ENCODE measurements around the gene CAVIN4.

Gene CAVIN4

GRCh38 chr9:100557053-100557452, 20.8 kb upstream of the CAVIN4 start:
- Histone ChIP-seq H3K36me3 (ENCODE audit: control insufficient read depth in 2 of 2, insufficient read depth in 1 of 2, low read length in 2 of 2) (peaks cover 0 to 15% of the 10 kb centered on the region in 2 experiments; a peak in 1 of 3 replicates), H3K9me3 (ENCODE audit: control insufficient read depth, insufficient read depth, low read depth, low read length) (no peaks in the 10 kb centered on the region), H3K4me1 (ENCODE audit: control insufficient read depth, insufficient read depth, low read length) (peaks cover 2% of the 10 kb centered on the region; the same call in 1 of the 2 replicates), H3K4me3 (ENCODE audit: low read depth, low read length) (no peak overlapping the region), H3K27ac (ENCODE audit: extremely low read depth, low read depth, low read length) (no peak overlapping the region)
- ChIA-PET CTCF (interaction anchor here (0.6 to 1.4 kb wide), 3 partner anchors 14 to 1699 kb away, joined by 3 to 7 read pairs (median 3); no protein-coding TSS in a partner anchor), POLR2A (no interaction called here)
- TF ChIP-seq ZNF48 (tag by site-specific recombination; IDR thresholded peaks at IDR 0.05): no peak

DNA sequence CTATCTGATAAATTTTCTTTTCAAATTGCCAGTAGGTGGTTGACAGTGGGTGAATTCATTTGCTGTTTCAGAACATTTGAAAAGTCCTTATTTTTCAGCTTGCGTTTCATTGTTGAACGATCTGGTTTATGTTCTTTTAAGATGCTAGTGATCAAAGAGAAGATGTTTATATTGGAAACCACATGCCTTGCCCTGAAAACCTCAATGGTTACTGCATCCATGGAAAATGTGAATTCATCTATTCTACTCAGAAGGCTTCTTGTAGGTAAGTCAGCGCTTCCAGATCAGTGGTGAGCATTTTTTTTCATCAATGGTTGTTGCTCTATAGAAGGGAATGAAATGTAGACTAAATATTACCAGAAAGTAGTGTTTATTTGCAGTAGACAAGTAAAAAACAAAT, 16.6 kb upstream of the CAVIN4 start:
- CTCF ChIA-PET: interaction anchor here (1.2 kb wide), 1 partner anchor 12 kb away, joined by 3 read pairs; no protein-coding TSS in a partner anchor

DNA sequence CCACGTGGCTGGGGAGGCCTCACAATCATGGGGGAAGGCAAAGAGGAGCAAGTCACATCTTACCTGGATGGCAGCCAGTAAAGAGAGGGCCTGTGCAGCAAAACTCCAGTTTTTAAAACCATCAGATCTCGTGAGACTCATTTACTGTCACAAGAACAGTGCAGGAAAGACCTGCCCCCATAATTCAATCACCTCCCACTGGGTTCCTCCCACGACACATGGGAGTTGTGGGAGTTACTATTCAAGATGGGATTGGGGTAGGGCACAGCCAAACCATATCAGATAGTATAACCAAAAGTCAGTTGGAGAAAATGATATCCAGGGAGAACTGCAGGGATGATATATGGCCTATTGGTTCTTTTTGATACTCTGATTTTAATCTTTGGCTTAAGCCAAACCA, 10.0 kb upstream of the CAVIN4 start:
- TF ChIP-seq EGR2 (tag by site-specific recombination; IDR thresholded peaks at IDR 0.05; ENCODE audit: low read depth) (peak; percentile 46; the same call in 1 of the 2 replicates), ZFHX2 (tag by site-specific recombination; conservative IDR thresholded peaks at IDR 0.05) (peak; percentile 44), ZNF324 (tag by site-specific recombination; IDR thresholded peaks at IDR 0.05) (no peak)
- CTCF ChIA-PET: no interaction called here
- H3K36me3 ChIP-seq (ENCODE audit: control insufficient read depth in 2 of 2, insufficient read depth in 1 of 2, low read length in 2 of 2): peaks cover 0 to 19% of the 10 kb centered on the region in 2 experiments; a peak in 1 of 3 replicates

More for the DNA sequence above, 16.6 kb upstream of the CAVIN4 start:
- H3K4me3 ChIP-seq (ENCODE audit: low read depth, low read length): no peak overlapping the region
- POLR2A ChIA-PET: no interaction called here
- no peak overlapping the region for H3K27ac ChIP-seq (ENCODE audit: extremely low read depth, low read depth, low read length)
- no peaks in the 10 kb centered on the region for H3K9me3 ChIP-seq (ENCODE audit: control insufficient read depth, insufficient read depth, low read depth, low read length)
- no peak for TF ChIP-seq PRDM1 (tag by site-specific recombination; IDR thresholded peaks at IDR 0.05)
- no peak for TF ChIP-seq KLF9 (tag by site-specific recombination; IDR thresholded peaks at IDR 0.05; ENCODE audit: low read depth)
- no peak for TF ChIP-seq ZNF530 (tag by site-specific recombination; IDR thresholded peaks at IDR 0.05; ENCODE audit: low read depth)
- TF ChIP-seq ZNF280C (tag by site-specific recombination; IDR thresholded peaks at IDR 0.05): no peak
- no peak for TF ChIP-seq ZNF596 (tag by site-specific recombination; IDR thresholded peaks at IDR 0.05)
- no peak for TF ChIP-seq ZNF791 (tag by site-specific recombination; IDR thresholded peaks at IDR 0.05)
- no peak for TF ChIP-seq ZFP69B (tag by site-specific recombination; IDR thresholded peaks at IDR 0.05)
- peaks cover 2% of the 10 kb centered on the region; the same call in 1 of the 2 replicates for H3K4me1 ChIP-seq (ENCODE audit: control insufficient read depth, insufficient read depth, low read length)
- H3K36me3 ChIP-seq (ENCODE audit: control insufficient read depth in 2 of 2, insufficient read depth in 1 of 2, low read length in 2 of 2): peaks cover 0 to 15% of the 10 kb centered on the region in 2 experiments; a peak in 1 of 3 replicates

DNA sequence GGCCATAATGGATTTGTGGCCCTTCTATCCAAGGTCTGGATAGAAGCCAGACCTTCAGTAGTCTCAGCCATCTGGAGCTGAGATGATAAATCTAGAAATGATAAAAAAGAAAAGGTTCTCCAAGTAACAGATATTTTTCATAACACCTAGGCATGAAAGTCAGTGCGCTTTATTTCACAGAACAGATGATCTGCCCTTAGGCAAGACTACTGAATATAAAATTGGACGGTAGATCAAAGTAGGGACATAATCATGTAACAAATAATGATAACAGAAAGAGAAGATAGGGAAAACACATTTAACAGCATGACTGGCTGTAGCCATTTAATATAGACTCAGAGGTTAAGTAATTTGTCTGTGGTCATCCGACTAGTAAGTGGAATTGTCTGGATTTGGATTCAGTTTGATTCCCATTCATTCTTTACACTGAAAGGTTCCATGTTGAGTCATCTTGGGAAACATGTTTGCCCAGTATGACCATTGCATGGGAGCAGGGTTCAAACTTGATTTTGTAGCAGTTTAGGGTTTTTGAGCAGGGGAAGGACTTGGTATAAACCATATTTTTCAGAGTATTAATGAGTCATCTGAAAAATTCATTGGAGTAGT, 4.1 kb upstream of the CAVIN4 start:
- ChIA-PET CTCF (no interaction called here), POLR2A (no interaction called here)
- Histone ChIP-seq H3K4me1 (ENCODE audit: control insufficient read depth, insufficient read depth, low read length) (no peaks in the 10 kb centered on the region), H3K36me3 (ENCODE audit: control insufficient read depth in 2 of 2, insufficient read depth in 1 of 2, low read length in 2 of 2) (peaks cover 0 to 17% of the 10 kb centered on the region in 2 experiments; a peak in 1 of 3 replicates), H3K9me3 (ENCODE audit: control insufficient read depth, insufficient read depth, low read depth, low read length) (no peaks in the 10 kb centered on the region), H3K27ac (ENCODE audit: extremely low read depth, low read depth, low read length) (no peak overlapping the region), H3K4me3 (ENCODE audit: low read depth, low read length) (no peak overlapping the region)
- TF ChIP-seq, protein P1, sequence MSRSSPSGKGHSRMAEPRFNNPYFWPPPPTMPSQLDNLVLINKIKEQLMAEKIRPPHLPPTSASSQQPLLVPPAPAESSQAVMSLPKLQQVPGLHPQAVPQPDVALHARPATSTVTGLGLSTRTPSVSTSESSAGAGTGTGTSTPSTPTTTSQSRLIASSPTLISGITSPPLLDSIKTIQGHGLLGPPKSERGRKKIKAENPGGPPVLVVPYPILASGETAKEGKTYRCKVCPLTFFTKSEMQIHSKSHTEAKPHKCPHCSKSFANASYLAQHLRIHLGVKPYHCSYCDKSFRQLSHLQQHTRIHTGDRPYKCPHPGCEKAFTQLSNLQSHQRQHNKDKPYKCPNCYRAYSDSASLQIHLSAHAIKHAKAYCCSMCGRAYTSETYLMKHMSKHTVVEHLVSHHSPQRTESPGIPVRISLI (tag by site-specific recombination; IDR thresholded peaks at IDR 0.05): no peak
- no peak for TF ChIP-seq ZFP3 (tag by site-specific recombination; IDR thresholded peaks at IDR 0.05; ENCODE audit: low read depth)

More for the DNA sequence above, 10.0 kb upstream of the CAVIN4 start:
- no peak overlapping the region for H3K27ac ChIP-seq (ENCODE audit: extremely low read depth, low read depth, low read length)
- H3K4me1 ChIP-seq (ENCODE audit: control insufficient read depth, insufficient read depth, low read length): no peaks in the 10 kb centered on the region
- no peak overlapping the region for H3K4me3 ChIP-seq (ENCODE audit: low read depth, low read length)
- no peaks in the 10 kb centered on the region for H3K9me3 ChIP-seq (ENCODE audit: control insufficient read depth, insufficient read depth, low read depth, low read length)
- POLR2A ChIA-PET: no interaction called here
